AG04449 (cell line): ENCODE measurements around the gene DUSP2.

Source experiments
- CTCF ChIA-PET: fragments of 350-600 bp; formaldehyde crosslinking; extraction: SDS; loops from one replicate; lab custom pipeline; 2021; ENCODE audit warnings: antibody characterized with exemption; lab: Yijun Ruan, JAX
- POLR2A ChIA-PET: fragments of 400-600, 350-600 bp; formaldehyde crosslinking; extraction: SDS; loops from one replicate; lab custom pipeline; 2020; ENCODE audit warnings: antibody characterized with exemption, inconsistent platforms; lab: Yijun Ruan, JAX
- DNase-seq: peaks from one replicate; pipeline ENCODE4 v3.0.0-alpha.2; 2010; ENCODE audit warnings: low read depth, low spot score
- H3K4me3 ChIP-seq: 2 replicates; pipeline ENCODE4 v1.5.1; 2011; ENCODE audit warnings: low read depth, mild to moderate bottlenecking, control low read depth, low read length
- TF ChIP-seq, protein P1 (sequence below): IDR thresholded peaks from one replicate; pipeline ENCODE4 v1.5.1; 2011; ENCODE audit warnings: mild to moderate bottlenecking, moderate library complexity, low read length, control low read depth, inconsistent platforms; ENCODE audit not compliant: insufficient read depth; ENCODE audit errors: missing control alignments

The DUSP2 gene, protein sequence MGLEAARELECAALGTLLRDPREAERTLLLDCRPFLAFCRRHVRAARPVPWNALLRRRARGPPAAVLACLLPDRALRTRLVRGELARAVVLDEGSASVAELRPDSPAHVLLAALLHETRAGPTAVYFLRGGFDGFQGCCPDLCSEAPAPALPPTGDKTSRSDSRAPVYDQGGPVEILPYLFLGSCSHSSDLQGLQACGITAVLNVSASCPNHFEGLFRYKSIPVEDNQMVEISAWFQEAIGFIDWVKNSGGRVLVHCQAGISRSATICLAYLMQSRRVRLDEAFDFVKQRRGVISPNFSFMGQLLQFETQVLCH

DNA sequence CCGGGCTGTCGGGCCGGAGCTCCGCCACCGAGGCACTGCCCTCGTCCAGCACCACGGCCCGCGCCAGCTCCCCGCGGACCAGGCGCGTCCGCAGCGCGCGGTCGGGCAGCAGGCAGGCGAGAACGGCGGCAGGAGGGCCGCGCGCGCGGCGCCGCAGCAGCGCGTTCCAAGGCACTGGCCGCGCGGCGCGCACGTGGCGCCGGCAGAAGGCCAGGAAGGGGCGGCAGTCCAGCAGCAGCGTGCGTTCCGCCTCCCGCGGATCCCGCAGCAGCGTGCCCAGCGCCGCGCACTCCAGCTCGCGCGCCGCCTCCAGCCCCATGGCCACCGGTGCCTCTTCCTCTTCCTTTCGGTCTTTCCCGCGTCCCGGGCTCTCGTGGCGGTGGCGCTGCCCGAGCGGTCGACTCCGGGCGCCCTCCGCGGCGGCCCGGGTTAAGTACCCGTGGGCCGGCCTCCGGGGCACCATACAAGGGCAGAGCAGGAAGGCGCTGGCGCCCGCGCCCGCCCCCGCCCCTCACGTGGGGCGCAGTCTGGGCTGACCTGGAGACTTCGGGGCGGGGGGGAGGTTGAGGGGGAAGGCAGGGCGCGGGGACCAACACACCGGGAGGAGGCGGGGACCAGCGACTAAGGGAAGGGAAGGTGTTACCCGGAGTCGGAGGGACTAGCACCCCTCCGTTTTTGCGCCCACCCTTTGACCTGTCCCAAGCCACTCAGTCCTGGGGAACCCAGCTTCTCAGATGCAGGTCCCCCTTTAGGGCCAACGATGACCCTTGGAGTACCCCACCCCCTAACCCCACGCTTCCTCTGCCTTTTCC, at the start of gene DUSP2:
Gene DUSP2 (minus strand): TSS at position 405 of the 812 bp plus-strand sequence. CDS start 86 bp downstream, at position 319.
- TF ChIP-seq, protein P1, sequence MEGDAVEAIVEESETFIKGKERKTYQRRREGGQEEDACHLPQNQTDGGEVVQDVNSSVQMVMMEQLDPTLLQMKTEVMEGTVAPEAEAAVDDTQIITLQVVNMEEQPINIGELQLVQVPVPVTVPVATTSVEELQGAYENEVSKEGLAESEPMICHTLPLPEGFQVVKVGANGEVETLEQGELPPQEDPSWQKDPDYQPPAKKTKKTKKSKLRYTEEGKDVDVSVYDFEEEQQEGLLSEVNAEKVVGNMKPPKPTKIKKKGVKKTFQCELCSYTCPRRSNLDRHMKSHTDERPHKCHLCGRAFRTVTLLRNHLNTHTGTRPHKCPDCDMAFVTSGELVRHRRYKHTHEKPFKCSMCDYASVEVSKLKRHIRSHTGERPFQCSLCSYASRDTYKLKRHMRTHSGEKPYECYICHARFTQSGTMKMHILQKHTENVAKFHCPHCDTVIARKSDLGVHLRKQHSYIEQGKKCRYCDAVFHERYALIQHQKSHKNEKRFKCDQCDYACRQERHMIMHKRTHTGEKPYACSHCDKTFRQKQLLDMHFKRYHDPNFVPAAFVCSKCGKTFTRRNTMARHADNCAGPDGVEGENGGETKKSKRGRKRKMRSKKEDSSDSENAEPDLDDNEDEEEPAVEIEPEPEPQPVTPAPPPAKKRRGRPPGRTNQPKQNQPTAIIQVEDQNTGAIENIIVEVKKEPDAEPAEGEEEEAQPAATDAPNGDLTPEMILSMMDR: no peak
- ChIA-PET POLR2A (interaction anchor here (0.6 to 1.3 kb wide), 5 partner anchors 8 to 63 kb away, joined by 3 to 4 read pairs (median 3); partner anchors contain the start of gene STARD7), CTCF (interaction anchor here (0.6 to 2.6 kb wide), 6 partner anchors 13 to 191 kb away, joined by 3 to 16 read pairs (median 4); partner anchors contain the start of gene NCAPH)
- DNase-seq: no peak
- H3K4me3 ChIP-seq: peak within 1 kb of the TSS; percentile 61

DNA sequence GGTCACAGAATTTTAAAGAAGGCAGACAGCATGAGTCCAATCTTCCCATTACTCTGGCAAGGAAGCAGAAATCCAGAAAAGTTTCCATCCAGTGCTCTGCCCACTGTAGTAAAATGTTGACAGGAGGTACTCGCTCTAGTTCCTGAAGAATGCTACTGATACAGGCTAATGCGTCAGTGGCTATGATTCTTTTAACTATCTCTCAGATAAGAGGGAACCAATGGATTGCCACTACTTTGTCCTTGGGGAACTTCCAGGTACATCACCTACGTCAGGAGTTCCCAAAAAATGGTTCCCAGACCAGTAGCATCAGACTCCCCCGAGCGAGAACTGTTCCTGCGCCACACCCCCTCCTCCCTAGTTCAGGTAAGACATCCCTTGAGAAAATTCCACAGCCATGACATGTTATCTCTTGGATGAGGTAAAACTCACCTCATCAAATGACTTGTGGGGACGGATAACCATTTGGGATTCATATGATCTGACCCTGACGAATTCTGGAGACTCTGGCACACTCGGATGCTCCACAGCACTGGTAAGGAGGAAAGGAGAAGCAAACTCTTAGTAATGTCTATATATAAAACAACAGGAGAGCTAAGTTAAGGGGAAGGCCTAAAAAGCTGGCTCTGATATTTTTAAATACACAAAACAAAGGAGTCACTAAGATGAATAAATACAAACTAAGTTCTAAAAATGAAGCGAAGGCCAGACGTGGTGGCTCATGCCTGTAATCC, 46.9 kb upstream of the DUSP2 start:
- no peak overlapping the region for H3K4me3 ChIP-seq
- CTCF ChIA-PET: interaction anchor here (0.9 to 2.7 kb wide), 6 partner anchors 10 to 199 kb away, joined by 3 to 11 read pairs (median 5); partner anchors contain the start of gene STARD7

DNA sequence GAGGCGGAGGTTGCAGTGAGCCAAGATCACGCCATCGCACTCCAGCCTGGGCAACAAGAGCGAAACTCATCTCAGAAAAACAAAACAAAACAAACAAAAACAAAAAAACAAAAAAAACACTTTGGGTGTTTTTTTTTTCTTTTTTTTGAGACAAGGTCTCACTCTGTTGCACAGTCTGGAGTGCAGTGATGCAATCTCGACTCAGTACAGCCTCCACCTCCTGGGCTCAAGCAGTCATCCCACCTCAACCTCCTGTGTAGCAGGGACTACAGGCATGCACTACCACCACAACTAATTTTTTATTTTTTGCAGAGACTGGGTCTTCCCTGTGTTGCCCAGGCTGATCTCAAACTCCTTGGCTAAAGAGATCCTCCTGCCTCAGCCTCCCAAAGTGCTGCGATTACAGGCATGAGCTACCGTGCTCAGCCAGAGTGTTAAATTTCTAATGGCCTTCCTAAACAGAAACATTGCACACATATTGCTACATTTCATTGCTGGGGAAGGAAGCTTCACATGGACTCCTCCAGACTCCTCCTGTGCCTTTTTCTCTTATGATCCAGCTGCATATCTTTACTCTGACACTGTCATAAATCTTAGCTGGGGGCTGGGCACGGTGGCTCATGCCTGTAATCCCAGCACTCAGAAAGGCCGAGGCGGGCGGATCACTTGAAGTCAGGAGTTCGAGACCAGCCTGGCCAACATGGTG, 43.7 kb upstream of the DUSP2 start:
- CTCF ChIA-PET: interaction anchor here (1.3 to 2.1 kb wide), 2 partner anchors 14 to 196 kb away, joined by 4 to 12 read pairs; no protein-coding TSS in a partner anchor

More for the DNA sequence above, 46.9 kb upstream of the DUSP2 start:
- no peak for DNase-seq
- POLR2A ChIA-PET: no interaction called here
- TF ChIP-seq, protein P1: no peak

DNA sequence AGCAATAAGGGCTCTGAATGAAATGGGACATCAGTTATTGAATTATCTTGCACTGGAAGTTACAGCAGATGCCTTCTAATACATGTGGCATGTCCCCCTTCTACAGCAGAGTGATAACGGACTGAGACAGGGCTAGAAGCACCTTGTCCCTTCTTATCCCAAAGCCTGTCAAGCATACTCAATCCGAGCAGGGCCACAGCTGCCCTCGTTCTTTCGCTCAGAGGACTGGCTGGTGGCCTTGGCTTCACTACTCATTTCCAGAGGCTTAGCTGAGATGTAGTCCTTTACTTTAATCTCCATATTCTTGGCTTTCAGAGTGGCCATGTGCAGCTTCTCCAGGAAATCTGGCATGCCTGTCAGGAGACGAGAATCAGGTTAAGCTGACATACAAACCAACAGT, 41.3 kb upstream of the DUSP2 start:
- no peak overlapping the region for H3K4me3 ChIP-seq
- DNase-seq: no peak
- TF ChIP-seq, protein P1: no peak
- CTCF ChIA-PET: interaction anchor here (1.6 to 6.6 kb wide), 2 partner anchors 12 to 48 kb away, joined by 6 to 67 read pairs; no protein-coding TSS in a partner anchor
- POLR2A ChIA-PET: no interaction called here

More for the DNA sequence above, 43.7 kb upstream of the DUSP2 start:
- DNase-seq: no peak
- TF ChIP-seq, protein P1: no peak
- POLR2A ChIA-PET: interaction anchor here (0.9 kb wide), 1 partner anchor 72 kb away, joined by 3 read pairs; no protein-coding TSS in a partner anchor
- H3K4me3 ChIP-seq: no peak overlapping the region

DNA sequence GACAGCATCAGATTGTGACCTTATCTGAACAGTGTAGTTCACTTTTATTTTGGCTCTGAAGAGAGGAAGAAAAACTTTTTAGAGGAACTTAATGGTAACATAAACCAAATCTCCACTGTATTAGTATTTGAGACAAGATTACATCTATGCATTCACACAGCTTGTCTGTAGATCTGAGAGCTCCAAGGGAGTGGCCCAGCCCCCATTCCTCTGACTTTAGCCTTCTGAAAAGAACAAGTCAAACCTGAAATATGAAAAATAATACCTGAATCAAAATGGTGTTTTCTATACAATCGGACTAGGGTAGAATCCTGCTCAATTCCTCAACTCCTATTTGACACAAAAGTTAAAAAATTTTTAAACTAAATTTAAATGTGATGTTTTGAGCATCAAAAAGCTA, 40.3 kb upstream of the DUSP2 start:
- ChIA-PET CTCF (interaction anchor here (1.4 to 6.6 kb wide), 2 partner anchors 11 to 47 kb away, joined by 3 to 67 read pairs; partner anchors contain the start of gene ASTL), POLR2A (no interaction called here)
- DNase-seq: no peak
- no peak overlapping the region for H3K4me3 ChIP-seq
- TF ChIP-seq, protein P1: no peak
